Tibial nerve (tissue), 4 donors: ENCODE data around the gene CDKL5. TPM values are rescaled to one million over a fixed set of nuclear protein-coding genes. Genes with fewer than 3 reads are reported as not detected.

ENCODE experiments used
- DNase-seq, 2 donors: peaks; one replicate each; pipeline ENCODE4 v3.0.0-alpha.2; 2019; ENCODE audit warnings: low spot score in 2 of 2
- H3K27ac ChIP-seq, 4 donors: fragments of 200-600 bp; sonication (generic) in 3 of 4; one replicate each; pipeline ENCODE4 v1.5.1; 2017 to 2019; ENCODE audit warnings: mild to moderate bottlenecking in 1 of 4
- H3K27me3 ChIP-seq, 2 donors: fragments of 200-600 bp; sonication (generic) in 1 of 2; one replicate each; pipeline versions ENCODE4 v1.5.1 to v1.6.0; 2017 to 2019
- H3K36me3 ChIP-seq, 3 donors: fragments of 200-600 bp; sonication (generic); one replicate each; pipeline ENCODE4 v1.5.1; 2018 to 2019
- H3K4me1 ChIP-seq, 4 donors: fragments of 200-600 bp; sonication (generic) in 3 of 4; one replicate each; pipeline ENCODE4 v1.5.1; 2017 to 2019
- H3K4me3 ChIP-seq, 4 donors: fragments of 200-600 bp; sonication (generic) in 3 of 4; one replicate each; pipeline ENCODE4 v1.5.1; 2017 to 2019; ENCODE audit warnings: mild to moderate bottlenecking in 1 of 4, moderate library complexity in 1 of 4
- H3K9me3 ChIP-seq, 4 donors: fragments of 200-600 bp; sonication (generic) in 3 of 4; one replicate each; pipeline ENCODE4 v1.5.1; 2017 to 2019
- EP300 ChIP-seq, 2 donors: sonication (generic); formaldehyde crosslinking; IDR thresholded peaks; one replicate each; pipeline ENCODE4 v1.6.1; 2017; ENCODE audit warnings: antibody characterized with exemption in 2 of 2, mild to moderate bottlenecking in 1 of 2
- POLR2A ChIP-seq, 2 donors: fragments of 450-650 bp; IDR thresholded peaks; one replicate each; pipeline ENCODE4 v1.6.1; 2017; ENCODE audit warnings: antibody characterized with exemption in 2 of 2, mild to moderate bottlenecking in 2 of 2, moderate library complexity in 2 of 2
- WGBS, 2 donors: methylation state at CpG; one replicate each; pipeline ENCODE4 v1.1.5; 2018; 5-methylcytosine and 5-hydroxymethylcytosine counted together
- total RNA-seq, 4 donors: library from RNA; depleted of rRNA; stranded (reverse); fragments of >200 nt; gene quantifications; one replicate each; pipeline ENCODE4 v1.1.0, GENCODE V29; 2016
- TF ChIP-seq, protein P1 (sequence below), 5 experiments: fragments of 200-600 bp in 3 of 5; fragments of 450-650 bp in 2 of 5; sonication (generic) in 3 of 5; IDR thresholded peaks; one replicate each; pipeline ENCODE4 v1.5.1; 2016 to 2019; ENCODE audit warnings: antibody characterized with exemption in 5 of 5, mild to moderate bottlenecking in 3 of 5, moderate library complexity in 2 of 5

Gene CDKL5
- total RNA-seq, 4 donors from 2014 or later, result 6.1 to 7.5 (median 6.3) TPM

DNA sequence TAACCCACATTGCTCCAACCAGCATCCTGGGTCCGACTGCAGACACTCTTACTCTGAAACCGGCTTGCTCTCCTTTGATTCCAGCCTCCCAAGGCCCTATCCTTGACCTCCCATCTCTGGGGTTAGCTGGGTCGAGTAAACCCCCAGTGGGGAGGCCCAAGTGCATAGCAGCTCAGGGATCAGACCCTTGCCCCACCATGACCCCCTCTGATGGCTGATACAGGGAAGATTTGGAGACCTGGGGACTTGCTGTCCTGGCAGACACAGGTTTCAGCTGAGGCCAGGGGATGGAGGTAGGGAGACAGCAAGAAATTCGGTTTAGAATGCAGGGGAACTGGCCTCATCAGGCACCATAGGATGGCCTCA lies 23.6 kb upstream of the CDKL5 start:
- DNase-seq, result no peak
- H3K27me3 ChIP-seq, result no peaks in the 10 kb centered on the region
- TF ChIP-seq POLR2A (IDR thresholded peaks at IDR 0.05) (no peak), EP300 (IDR thresholded peaks at IDR 0.05) (no peak)
- TF ChIP-seq, protein P1, sequence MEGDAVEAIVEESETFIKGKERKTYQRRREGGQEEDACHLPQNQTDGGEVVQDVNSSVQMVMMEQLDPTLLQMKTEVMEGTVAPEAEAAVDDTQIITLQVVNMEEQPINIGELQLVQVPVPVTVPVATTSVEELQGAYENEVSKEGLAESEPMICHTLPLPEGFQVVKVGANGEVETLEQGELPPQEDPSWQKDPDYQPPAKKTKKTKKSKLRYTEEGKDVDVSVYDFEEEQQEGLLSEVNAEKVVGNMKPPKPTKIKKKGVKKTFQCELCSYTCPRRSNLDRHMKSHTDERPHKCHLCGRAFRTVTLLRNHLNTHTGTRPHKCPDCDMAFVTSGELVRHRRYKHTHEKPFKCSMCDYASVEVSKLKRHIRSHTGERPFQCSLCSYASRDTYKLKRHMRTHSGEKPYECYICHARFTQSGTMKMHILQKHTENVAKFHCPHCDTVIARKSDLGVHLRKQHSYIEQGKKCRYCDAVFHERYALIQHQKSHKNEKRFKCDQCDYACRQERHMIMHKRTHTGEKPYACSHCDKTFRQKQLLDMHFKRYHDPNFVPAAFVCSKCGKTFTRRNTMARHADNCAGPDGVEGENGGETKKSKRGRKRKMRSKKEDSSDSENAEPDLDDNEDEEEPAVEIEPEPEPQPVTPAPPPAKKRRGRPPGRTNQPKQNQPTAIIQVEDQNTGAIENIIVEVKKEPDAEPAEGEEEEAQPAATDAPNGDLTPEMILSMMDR (IDR thresholded peaks at IDR 0.05), result no peak
- WGBS, 2 donors, result 60% methylated on average over 4 of the region's 4 CpGs
- no peaks in the 10 kb centered on the region for H3K4me1 ChIP-seq
- no peak overlapping the region for H3K27ac ChIP-seq
- H3K9me3 ChIP-seq, result no peaks in the 10 kb centered on the region
- no peaks in the 10 kb centered on the region for H3K36me3 ChIP-seq
- no peak overlapping the region for H3K4me3 ChIP-seq

DNA sequence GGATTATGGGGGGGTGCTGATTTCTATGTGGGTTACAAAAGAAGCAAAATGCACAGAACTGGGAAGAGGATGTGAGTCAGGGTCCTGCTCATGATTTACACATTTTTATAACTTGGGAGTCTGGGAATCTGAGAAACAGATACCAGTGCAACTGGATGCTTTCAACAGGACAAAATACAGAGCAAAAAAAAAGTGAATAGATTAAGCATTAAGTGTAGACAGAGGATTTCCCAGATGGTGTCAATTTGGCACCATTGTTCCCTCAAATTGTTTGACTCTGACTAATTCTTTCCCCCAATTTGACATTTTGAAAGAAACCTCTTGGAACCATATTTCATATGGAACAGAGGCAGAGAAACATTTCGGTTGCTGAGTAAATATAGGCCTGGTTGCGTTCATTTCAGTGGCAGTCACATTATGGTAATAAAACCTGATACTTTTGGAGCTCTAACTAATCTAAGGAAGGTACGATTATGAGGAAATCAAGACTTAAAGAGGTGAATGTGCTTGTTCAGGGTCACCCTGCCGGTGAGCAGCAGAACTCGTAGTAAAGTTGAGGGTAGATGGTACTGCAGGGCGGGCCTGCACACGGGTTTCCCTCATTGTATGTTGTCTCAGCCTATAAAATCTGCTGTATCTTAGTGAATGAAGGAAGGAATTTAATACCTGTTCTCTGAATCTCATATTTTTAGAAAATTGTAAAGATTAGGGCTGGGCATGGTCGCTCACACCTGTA lies 18.7 kb upstream of the CDKL5 start:
- WGBS, 2 donors, result 77 to 89% methylated on average over 8 of the region's 8 CpGs
- H3K36me3 ChIP-seq, result no peaks in the 10 kb centered on the region
- H3K27ac ChIP-seq, result no peak overlapping the region
- no peak for TF ChIP-seq POLR2A (IDR thresholded peaks at IDR 0.05)
- TF ChIP-seq, protein P1 (IDR thresholded peaks at IDR 0.05), result no peak
- no peak for TF ChIP-seq EP300 (IDR thresholded peaks at IDR 0.05)
- no peak overlapping the region for H3K4me3 ChIP-seq
- H3K27me3 ChIP-seq, result no peaks in the 10 kb centered on the region
- no peaks in the 10 kb centered on the region for H3K9me3 ChIP-seq
- DNase-seq, result no peak
- H3K4me1 ChIP-seq, result no peaks in the 10 kb centered on the region

DNA sequence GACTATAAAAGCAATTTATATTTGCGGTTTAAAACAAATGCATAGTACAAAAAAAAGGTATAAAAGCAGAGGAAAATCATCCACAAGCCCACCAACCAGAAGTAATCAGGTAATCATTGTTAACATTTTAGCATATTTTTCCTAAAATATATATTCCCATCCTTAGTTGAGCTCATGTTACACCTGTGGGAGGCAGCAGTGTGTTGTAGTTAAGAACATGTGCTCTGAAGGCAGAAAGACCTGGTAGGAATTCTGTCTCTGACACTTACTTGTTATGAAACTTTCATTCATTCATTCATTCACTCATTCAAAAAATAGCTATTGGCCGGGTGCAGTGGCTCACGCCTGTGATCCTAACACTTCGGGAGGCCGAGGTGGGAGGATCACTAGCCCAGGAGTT lies 15.4 kb upstream of the CDKL5 start:
- DNase-seq, result no peak
- TF ChIP-seq POLR2A (IDR thresholded peaks at IDR 0.05) (no peak), EP300 (IDR thresholded peaks at IDR 0.05) (no peak)
- TF ChIP-seq, protein P1 (IDR thresholded peaks at IDR 0.05), result peak in 1 of 5 experiments; percentile 10
- WGBS, 2 donors, result 85 to 90% methylated on average over 5 of the region's 5 CpGs
- H3K36me3 ChIP-seq, result no peaks in the 10 kb centered on the region
- H3K4me3 ChIP-seq, result no peak overlapping the region
- H3K9me3 ChIP-seq, result no peaks in the 10 kb centered on the region
- no peaks in the 10 kb centered on the region for H3K4me1 ChIP-seq
- no peak overlapping the region for H3K27ac ChIP-seq
- H3K27me3 ChIP-seq, result no peaks in the 10 kb centered on the region

DNA sequence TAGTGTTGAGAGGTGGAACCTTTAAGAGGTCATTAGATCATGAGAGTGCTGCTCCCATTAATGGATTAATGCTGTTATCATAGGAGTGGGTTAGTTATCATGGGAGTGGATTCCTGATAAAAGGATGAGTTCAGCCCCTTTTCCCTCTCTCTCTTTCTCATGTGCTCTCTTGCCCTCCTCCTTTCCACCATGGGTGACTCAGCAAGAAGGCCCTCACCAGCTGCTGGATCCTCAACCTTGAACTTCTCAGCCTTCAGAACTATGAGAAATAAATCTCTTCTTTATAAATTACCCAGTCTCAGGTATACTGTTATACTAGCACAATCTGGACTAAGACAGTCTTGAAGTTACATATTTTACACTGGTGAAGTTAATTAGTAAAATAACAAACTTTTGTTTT lies 10.0 kb upstream of the CDKL5 start:
- Histone ChIP-seq H3K4me1 (no peaks in the 10 kb centered on the region), H3K4me3 (no peak overlapping the region), H3K27me3 (no peaks in the 10 kb centered on the region), H3K27ac (no peak overlapping the region), H3K36me3 (no peaks in the 10 kb centered on the region), H3K9me3 (no peaks in the 10 kb centered on the region)
- no peak for TF ChIP-seq POLR2A (IDR thresholded peaks at IDR 0.05)
- no peak for TF ChIP-seq EP300 (IDR thresholded peaks at IDR 0.05)
- TF ChIP-seq, protein P1 (IDR thresholded peaks at IDR 0.05), result no peak
- no peak for DNase-seq

DNA sequence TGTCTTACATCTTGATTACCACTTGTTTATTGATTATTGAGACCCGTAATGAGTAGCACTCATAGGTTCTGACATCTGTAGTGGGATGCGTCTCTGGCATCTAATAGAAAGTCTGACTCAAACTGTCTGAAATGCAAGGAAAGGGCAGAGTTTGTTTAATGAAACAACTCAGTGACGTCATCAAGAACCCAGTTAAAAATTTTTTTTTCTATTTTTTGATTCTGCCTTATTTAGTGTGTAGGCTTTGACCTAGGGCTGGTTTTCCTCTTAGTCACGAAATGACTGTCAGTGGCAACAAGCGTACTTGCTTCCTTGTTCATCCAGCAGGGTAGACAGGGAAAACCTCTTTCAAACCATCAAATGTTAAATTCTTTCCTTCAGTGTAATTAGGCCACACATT lies 3.1 kb upstream of the CDKL5 start:
- 63 to 66% methylated on average over 4 to 5 of the region's 5 CpGs for WGBS, 2 donors
- no peak overlapping the region for H3K27ac ChIP-seq
- no peak for DNase-seq

More for the DNA sequence above, 3.1 kb upstream of the CDKL5 start:
- Histone ChIP-seq H3K36me3 (no peaks in the 10 kb centered on the region), H3K27me3 (peaks cover 0 to 12% of the 10 kb centered on the region in 2 donors), H3K9me3 (no peaks in the 10 kb centered on the region), H3K4me1 (peaks cover 0 to 8% (median 0%) of the 10 kb centered on the region in 4 donors), H3K4me3 (no peak overlapping the region)
- TF ChIP-seq EP300 (IDR thresholded peaks at IDR 0.05) (no peak), POLR2A (IDR thresholded peaks at IDR 0.05) (no peak)
- TF ChIP-seq, protein P1 (IDR thresholded peaks at IDR 0.05), result no peak
